Measurements from ENCODE around the gene PRSS33. TPM values are rescaled to one million over a fixed set of nuclear protein-coding genes. Genes with fewer than 3 reads are reported as not detected.

PRSS33 gene
- total and polyA plus RNA-seq, 9 of the 15 experiments (the other 6 are each of a cell fraction or from before 2014, with no cell fraction given) = not detected

GRCh38 chr16:2795395-2796143 is 8.2 kb upstream of the PRSS33 start (continued):
- 0 out of 4 replicates have a peak, but pooled peaks of 1 of the 2 experiments have one; percentile 18 for TF ChIP-seq HDAC1 (IDR thresholded peaks at IDR 0.05)
- TF ChIP-seq TRIM28 (IDR thresholded peaks at IDR 0.05) = no peak
- no peak for TF ChIP-seq ZEB2 (IDR thresholded peaks at IDR 0.05)
- TF ChIP-seq BDP1 (IDR thresholded peaks at IDR 0.05; ENCODE audit: insufficient read depth, insufficient read length) = no peak
- no peak for TF ChIP-seq ZFP91 (CRISPR knock-in tag; IDR thresholded peaks at IDR 0.05)
- TF ChIP-seq NCOA6 (IDR thresholded peaks at IDR 0.05) = no peak
- TF ChIP-seq ESRRB (CRISPR knock-in tag; IDR thresholded peaks at IDR 0.05; ENCODE audit: borderline replicate concordance) = no peak
- no peak for TF ChIP-seq NR2F6 (CRISPR knock-in tag; IDR thresholded peaks at IDR 0.05)
- TF ChIP-seq ZBTB5 (IDR thresholded peaks at IDR 0.05) = no peak
- no peak for TF ChIP-seq ATF6 (CRISPR knock-in tag; IDR thresholded peaks at IDR 0.05)
- no peak for TF ChIP-seq ZNF3 (CRISPR knock-in tag; IDR thresholded peaks at IDR 0.05)
- no peak for TF ChIP-seq BHLHE40 (IDR thresholded peaks at IDR 0.05; ENCODE audit: low read length)
- TF ChIP-seq ID3 (CRISPR knock-in tag; IDR thresholded peaks at IDR 0.05) = no peak
- no peak for TF ChIP-seq ID3 (tag; IDR thresholded peaks at IDR 0.05)
- no peak for TF ChIP-seq RBM17 (IDR thresholded peaks at IDR 0.05; ENCODE audit: borderline replicate concordance, low read depth, low read length)
- no peak for TF ChIP-seq FOS (IDR thresholded peaks at IDR 0.05; ENCODE audit: extremely low read depth, insufficient read length)
- peak; percentile 75 for TF ChIP-seq ATF7 (IDR thresholded peaks at IDR 0.05)
- TF ChIP-seq NELFE (IDR thresholded peaks at IDR 0.05; ENCODE audit: insufficient read depth, insufficient read length) = no peak
- TF ChIP-seq ZZZ3 (IDR thresholded peaks at IDR 0.05) = no peak
- TF ChIP-seq CBX5 (IDR thresholded peaks at IDR 0.05; ENCODE audit: borderline replicate concordance, low read depth) = no peak
- no peak for TF ChIP-seq ZSCAN32 (CRISPR knock-in tag; IDR thresholded peaks at IDR 0.05)
- TF ChIP-seq ILF3 (IDR thresholded peaks at IDR 0.05; ENCODE audit: borderline replicate concordance) = no peak
- no peak for TF ChIP-seq CREB1 (IDR thresholded peaks at IDR 0.05)
- no peak for TF ChIP-seq CREB1 (CRISPR knock-in tag; IDR thresholded peaks at IDR 0.05)

Data from K562 (cell line).